HG03342 (cell line): ENCODE measurements around the gene CPE.

ENCODE experiments used
- ATAC-seq: cut with Tn5 transposase; IDR thresholded peaks from one replicate; pipeline ENCODE4 v1.9.1; 2021; ENCODE audit warnings: mild to moderate bottlenecking, moderate library complexity; ENCODE audit not compliant: unreplicated experiment

Gene CPE

GRCh38 chr4:165505958-165506837 is 127.4 kb downstream of the CPE start:
- ATAC-seq: no peak

- ATAC-seq: no peak
Observed at GRCh38 chr4:165506849-165507248, 128.0 kb downstream of the CPE start.

- no peak for ATAC-seq
Observed at GRCh38 chr4:165507381-165507780, 128.6 kb downstream of the CPE start.

GRCh38 chr4:165508372-165509120 is 129.7 kb downstream of the CPE start:
- ATAC-seq: no peak

GRCh38 chr4:165512424-165512823 is 133.6 kb downstream of the CPE start:
- ATAC-seq: no peak

GRCh38 chr4:165514739-165515138 is 135.9 kb downstream of the CPE start:
- no peak for ATAC-seq

DNA sequence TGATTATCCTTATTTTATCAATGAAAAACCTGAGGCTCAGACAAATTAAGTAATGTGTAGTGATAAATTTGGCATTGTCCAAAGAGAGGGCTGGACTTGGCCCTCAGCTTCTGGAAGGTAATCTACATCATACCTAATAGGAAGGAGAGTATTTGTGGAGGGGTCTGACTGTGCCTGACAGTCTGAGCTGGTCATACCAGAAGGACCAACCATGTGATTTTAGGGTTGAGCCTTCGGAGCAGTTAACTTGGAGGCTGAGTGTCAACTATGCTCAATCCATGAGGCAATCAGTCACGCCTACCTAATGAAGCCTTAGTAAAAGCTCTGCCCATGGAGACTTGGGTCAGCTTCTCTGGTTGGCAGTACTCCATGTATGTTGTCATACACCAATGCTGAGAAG is 136.4 kb downstream of the CPE start:
- no peak for ATAC-seq

DNA sequence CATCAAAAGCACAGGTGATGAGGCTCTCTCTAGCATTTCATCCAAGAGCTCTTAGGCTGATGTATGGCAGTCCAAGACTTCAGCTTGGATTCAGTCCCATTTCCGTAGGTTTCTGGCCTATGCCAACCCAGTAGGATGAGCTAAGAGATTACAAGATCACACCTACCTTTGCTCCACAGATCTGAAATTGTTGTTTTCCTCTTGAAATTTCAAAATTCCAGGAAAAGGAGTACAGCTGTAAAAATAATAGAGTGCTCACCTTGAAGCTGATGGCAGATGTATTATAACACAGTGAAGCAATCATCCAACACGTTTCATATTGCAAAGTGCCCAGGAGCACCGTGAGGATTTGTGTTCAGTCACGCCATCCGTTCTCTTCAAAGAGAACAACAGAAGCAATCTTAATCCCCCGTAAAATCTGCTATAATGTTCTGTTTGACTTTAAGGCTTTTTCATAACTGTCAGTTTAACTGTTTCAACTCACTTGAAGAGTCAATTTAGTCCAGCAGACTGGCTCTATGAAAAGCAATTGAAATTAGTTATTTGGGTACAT is 137.5 kb downstream of the CPE start:
- no peak for ATAC-seq

- ATAC-seq: no peak
Observed at GRCh38 chr4:165517216-165517615, 138.4 kb downstream of the CPE start.

GRCh38 chr4:165518024-165518616 is 139.3 kb downstream of the CPE start:
- no peak for ATAC-seq

- no peak for ATAC-seq
Observed at GRCh38 chr4:165518686-165519085, 139.9 kb downstream of the CPE start.

- no peak for ATAC-seq
Observed at GRCh38 chr4:165519591-165519990, 140.8 kb downstream of the CPE start.

DNA sequence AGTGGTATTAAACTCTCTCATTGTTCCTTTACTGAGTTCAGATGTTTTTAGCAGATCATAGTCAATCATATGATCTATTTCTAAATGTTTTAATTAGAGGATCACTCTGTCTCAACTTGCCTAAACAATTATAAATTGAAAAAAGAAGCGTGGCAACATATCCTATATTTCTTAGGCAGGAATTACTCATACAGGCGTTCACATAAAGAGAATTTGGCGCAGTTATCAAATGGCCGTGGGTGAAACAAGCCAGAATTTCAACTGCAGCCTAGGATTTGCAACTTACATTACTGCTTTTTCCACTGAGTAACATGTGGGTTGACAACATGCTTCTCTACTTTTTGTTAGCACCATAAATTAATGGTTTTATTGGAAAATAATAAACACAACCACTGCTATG is 141.3 kb downstream of the CPE start:
- ATAC-seq: no peak

DNA sequence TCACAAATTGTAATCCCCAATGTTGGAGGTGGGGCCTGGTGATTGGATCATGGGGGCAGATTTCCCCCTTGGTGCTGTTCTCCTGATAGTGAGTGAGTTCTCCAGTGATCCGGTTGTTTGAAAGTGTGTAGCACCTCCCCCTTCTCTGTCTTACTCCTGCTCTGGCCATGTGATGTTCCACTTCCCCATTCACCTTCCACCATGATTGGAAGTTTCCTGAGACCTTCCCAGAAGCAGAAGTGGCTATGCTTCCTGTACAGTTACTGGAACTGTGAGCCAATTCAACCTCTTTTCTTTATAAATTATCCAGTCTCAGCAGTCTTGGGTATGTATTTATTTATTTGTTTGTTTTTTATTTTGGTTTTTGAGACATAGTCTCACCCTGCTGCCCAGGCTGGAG is 143.2 kb downstream of the CPE start:
- no peak for ATAC-seq

DNA sequence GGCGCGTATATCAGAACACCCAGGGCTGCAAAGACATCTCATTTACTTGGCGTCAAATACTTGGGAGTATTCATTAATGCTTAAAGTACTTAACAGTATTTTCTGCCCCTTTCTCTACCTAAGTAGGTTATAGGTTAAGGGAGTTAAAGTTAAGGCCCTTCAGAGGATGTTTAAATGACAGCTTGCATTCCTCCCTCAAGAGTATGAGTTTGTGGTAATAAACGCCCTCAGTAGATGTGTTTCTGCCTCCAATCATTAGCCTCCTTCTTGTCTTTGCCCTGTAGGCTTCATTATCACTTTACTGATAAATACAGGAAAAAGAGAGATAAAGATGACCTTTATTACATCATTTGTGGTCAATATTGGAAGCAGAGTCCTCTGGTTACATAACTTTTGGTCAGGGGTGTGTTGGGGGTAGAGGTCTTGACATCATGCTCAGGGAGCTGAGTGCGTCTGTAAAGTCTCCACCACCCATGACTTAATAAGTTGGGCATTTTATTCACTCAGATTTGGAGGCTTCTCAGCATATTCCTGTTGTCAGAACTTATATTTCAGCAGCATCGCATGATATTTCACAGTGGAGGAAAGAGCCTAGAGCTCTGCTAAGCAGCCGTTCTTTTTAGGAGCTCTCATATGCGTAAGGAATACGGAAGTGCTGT is 145.9 kb downstream of the CPE start:
- no peak for ATAC-seq

- ATAC-seq: no peak
Observed at GRCh38 chr4:165532976-165533375, 154.2 kb downstream of the CPE start.

DNA sequence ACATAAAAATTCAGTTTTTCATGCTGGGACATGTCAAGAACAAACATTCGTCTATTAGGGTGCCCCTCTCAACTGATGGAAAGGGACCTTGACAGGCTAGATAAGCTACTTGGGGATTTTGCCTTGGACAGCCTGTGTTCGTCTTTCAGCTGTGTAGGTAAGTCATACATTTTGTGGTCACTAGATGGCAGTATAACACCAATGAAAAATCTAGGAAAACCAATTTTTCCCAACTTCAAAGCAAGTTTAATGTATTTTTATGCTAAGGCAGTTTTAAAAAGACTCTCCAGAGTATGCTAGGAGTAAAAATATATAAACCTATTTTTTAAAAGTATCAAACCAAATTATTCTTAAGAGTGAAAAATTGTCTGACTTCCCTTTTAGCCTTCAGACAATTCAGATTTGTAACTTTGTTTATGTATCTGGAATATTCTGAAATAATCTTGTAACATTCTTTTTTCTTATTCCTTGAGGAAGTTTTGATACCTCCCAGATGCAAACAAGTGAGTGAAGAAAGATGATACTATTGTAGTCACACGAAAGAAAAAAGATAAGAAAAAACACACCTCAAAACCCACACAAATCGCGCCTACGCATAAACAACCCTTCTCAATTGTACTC is 158.3 kb downstream of the CPE start:
- peak; percentile 67 for ATAC-seq

GRCh38 chr4:165539801-165540200 is 161.0 kb downstream of the CPE start:
- ATAC-seq: no peak

DNA sequence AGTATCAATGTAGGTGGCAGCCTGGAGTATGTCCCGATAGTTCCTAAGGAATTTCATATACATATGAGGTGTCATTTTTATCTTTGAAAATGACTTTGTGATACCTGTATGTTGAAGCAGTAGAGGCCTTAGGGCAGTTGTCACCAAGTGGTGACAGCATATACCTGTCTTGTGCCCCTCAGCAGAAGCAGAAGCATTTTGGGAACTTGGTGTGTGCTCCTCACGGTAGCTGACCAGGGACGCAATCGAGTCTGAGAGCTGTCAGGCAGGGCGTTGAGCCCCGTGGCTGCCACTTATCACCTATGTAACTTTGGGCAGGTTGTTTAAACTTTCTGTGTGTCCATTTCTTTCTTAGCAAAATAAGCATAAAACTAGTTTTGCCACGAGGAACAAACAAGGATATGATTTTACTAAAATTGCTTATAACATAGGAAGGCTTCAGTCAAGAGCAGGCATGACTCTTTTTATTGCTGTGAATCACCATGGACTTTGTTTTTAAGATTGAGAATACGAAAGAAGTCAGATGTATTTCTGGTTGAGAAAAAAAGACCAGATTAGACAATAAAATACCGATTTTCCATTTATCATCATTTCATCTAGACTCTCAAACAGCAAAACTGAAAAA is 161.5 kb downstream of the CPE start:
- no peak for ATAC-seq

DNA sequence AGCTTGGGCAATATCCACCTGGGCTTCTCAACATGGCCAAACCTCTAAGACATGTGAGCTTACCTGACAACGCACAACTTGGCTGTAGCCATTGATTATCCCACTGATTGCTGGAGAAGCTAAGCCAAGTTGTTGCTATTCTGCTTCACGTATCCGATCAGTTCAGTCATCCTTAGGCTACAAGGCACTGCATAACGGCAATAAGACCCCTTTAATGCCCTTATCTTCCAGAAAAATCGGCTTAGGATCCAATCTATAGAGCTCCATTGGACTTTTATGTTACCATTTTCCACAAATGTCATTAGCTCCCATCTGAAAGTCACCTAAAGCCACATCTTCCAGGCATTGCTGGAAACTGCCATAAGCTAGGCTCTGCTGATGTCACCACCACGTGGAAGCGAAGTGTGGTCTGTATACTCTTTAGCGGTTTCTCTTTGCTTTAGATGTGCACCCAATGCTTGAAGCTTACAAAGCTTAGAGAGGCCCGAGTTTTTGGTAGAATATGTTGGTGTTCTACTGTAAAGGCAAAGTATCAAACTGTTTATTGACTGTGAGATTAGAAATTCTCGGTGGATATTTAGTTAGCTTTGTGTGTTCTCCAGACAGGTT is 163.1 kb downstream of the CPE start:
- no peak for ATAC-seq
